Fibroblast of peridontal ligament (primary cell): ENCODE data around the gene IFNLR1.
A peak's percentile ranks its signal among the peaks of the same experiment; 100 is the strongest.

ENCODE experiments used
- DNase-seq: peaks from one replicate; pipeline ENCODE4 v3.0.0-alpha.2; 2010; ENCODE audit errors: extremely low read depth

IFNLR1 gene

GRCh38 chr1:24147194-24147593 lies 39.9 kb downstream of the IFNLR1 start:
- no peak for DNase-seq

GRCh38 chr1:24142546-24143534 lies 44.2 kb downstream of the IFNLR1 start, which contains the start of gene IL22RA1:
TSS of gene IL22RA1 (minus strand) at chr1:24143140. CDS start at chr1:24143082, 58 bp downstream.
- DNase-seq = peak; percentile 14

GRCh38 chr1:24141311-24141997 lies 45.6 kb downstream of the IFNLR1 start:
- no peak for DNase-seq

- DNase-seq = no peak
Observed at GRCh38 chr1:24140741-24141181, 46.3 kb downstream of the IFNLR1 start.

- DNase-seq = no peak
Observed at GRCh38 chr1:24139841-24140425, 47.2 kb downstream of the IFNLR1 start.

GRCh38 chr1:24139222-24139489 lies 47.9 kb downstream of the IFNLR1 start:
- no peak for DNase-seq

- DNase-seq = no peak
Observed at GRCh38 chr1:24138476-24139221, 48.4 kb downstream of the IFNLR1 start.

- DNase-seq = no peak
Observed at GRCh38 chr1:24136956-24137539, 50.0 kb downstream of the IFNLR1 start.

GRCh38 chr1:24134376-24134775 lies 52.7 kb downstream of the IFNLR1 start:
- no peak for DNase-seq

GRCh38 chr1:24133819-24134218 lies 53.3 kb downstream of the IFNLR1 start:
- no peak for DNase-seq

GRCh38 chr1:24130385-24130784 lies 56.7 kb downstream of the IFNLR1 start:
- DNase-seq = no peak

GRCh38 chr1:24127801-24128363 lies 59.2 kb downstream of the IFNLR1 start:
- DNase-seq = no peak

GRCh38 chr1:24127134-24127800 lies 59.8 kb downstream of the IFNLR1 start:
- DNase-seq = no peak

- no peak for DNase-seq
Observed at GRCh38 chr1:24126672-24127023, 60.4 kb downstream of the IFNLR1 start.

- DNase-seq = no peak
Observed at GRCh38 chr1:24126018-24126671, 60.9 kb downstream of the IFNLR1 start.

GRCh38 chr1:24125456-24125855 lies 61.6 kb downstream of the IFNLR1 start:
- no peak for DNase-seq

GRCh38 chr1:24124980-24125379 lies 62.1 kb downstream of the IFNLR1 start:
- DNase-seq = no peak

GRCh38 chr1:24123611-24124010 lies 63.5 kb downstream of the IFNLR1 start:
- DNase-seq = no peak

GRCh38 chr1:24122776-24123175 lies 64.3 kb downstream of the IFNLR1 start:
- DNase-seq = no peak

GRCh38 chr1:24121406-24121805 lies 65.7 kb downstream of the IFNLR1 start:
- no peak for DNase-seq
